ENCODE results near the gene CPPED1. TPM values are rescaled to one million over a fixed set of nuclear protein-coding genes. Genes with fewer than 3 reads are reported as not detected.

Gene CPPED1
- total RNA-seq (ENCODE audit: unreplicated experiment), result 41.3 TPM
- long read RNA-seq, full-length matches to known transcripts, result 45 of 45 reads
- long read RNA-seq, partial matches to known transcripts, result 0 of 45 reads
- long read RNA-seq, other reads (novel, unspliced or antisense), result 0 of 45 reads

GRCh38 chr16:12803203-12804093 is at the start of gene CPPED1:
Gene CPPED1 (minus strand): TSS chr16:12803887. CDS start chr16:12803776, 111 bp downstream.
- H3K27me3 Mint-ChIP-seq (ENCODE audit: unreplicated experiment), result peaks cover 4% of the 10 kb centered on the region
- H3K36me3 Mint-ChIP-seq (ENCODE audit: unreplicated experiment), result no peaks in the 10 kb centered on the region
- peak within 1 kb of the TSS; percentile 94 for H3K4me3 Mint-ChIP-seq (ENCODE audit: unreplicated experiment)
- DNase-seq, result peak; percentile 92
- H3K9me3 Mint-ChIP-seq (ENCODE audit: unreplicated experiment), result peaks cover 3% of the 10 kb centered on the region
- peak within 1 kb of the TSS; percentile 90 for H3K27ac Mint-ChIP-seq (ENCODE audit: unreplicated experiment)
- TF ChIP-seq CTCF (IDR thresholded peaks at IDR 0.05; ENCODE audit: partially characterized antibody, unreplicated experiment), result no peak
- peaks cover 23% of the 10 kb centered on the region for H3K4me1 Mint-ChIP-seq (ENCODE audit: low read depth, unreplicated experiment)

GRCh38 chr16:12850186-12850585 is 46.5 kb upstream of the CPPED1 start:
- H3K4me3 Mint-ChIP-seq (ENCODE audit: unreplicated experiment), result no peak overlapping the region
- no peak for TF ChIP-seq CTCF (IDR thresholded peaks at IDR 0.05; ENCODE audit: partially characterized antibody, unreplicated experiment)
- DNase-seq, result no peak
- no peaks in the 10 kb centered on the region for H3K9me3 Mint-ChIP-seq (ENCODE audit: unreplicated experiment)
- no peaks in the 10 kb centered on the region for H3K27me3 Mint-ChIP-seq (ENCODE audit: unreplicated experiment)
- H3K27ac Mint-ChIP-seq (ENCODE audit: unreplicated experiment), result no peak overlapping the region
- no peaks in the 10 kb centered on the region for H3K36me3 Mint-ChIP-seq (ENCODE audit: unreplicated experiment)
- H3K4me1 Mint-ChIP-seq (ENCODE audit: low read depth, unreplicated experiment), result no peaks in the 10 kb centered on the region

GRCh38 chr16:12846592-12846991 is 42.9 kb upstream of the CPPED1 start:
- H3K4me1 Mint-ChIP-seq (ENCODE audit: low read depth, unreplicated experiment), result no peaks in the 10 kb centered on the region
- H3K4me3 Mint-ChIP-seq (ENCODE audit: unreplicated experiment), result no peak overlapping the region
- H3K36me3 Mint-ChIP-seq (ENCODE audit: unreplicated experiment), result no peaks in the 10 kb centered on the region
- DNase-seq, result no peak
- no peak overlapping the region for H3K27ac Mint-ChIP-seq (ENCODE audit: unreplicated experiment)
- no peak for TF ChIP-seq CTCF (IDR thresholded peaks at IDR 0.05; ENCODE audit: partially characterized antibody, unreplicated experiment)
- H3K27me3 Mint-ChIP-seq (ENCODE audit: unreplicated experiment), result no peaks in the 10 kb centered on the region
- H3K9me3 Mint-ChIP-seq (ENCODE audit: unreplicated experiment), result no peaks in the 10 kb centered on the region

GRCh38 chr16:12845282-12845681 is 41.6 kb upstream of the CPPED1 start:
- no peak for TF ChIP-seq CTCF (IDR thresholded peaks at IDR 0.05; ENCODE audit: partially characterized antibody, unreplicated experiment)
- no peak overlapping the region for H3K4me3 Mint-ChIP-seq (ENCODE audit: unreplicated experiment)

GRCh38 chr16:12837756-12838155 is 34.1 kb upstream of the CPPED1 start:
- Mint-ChIP-seq H3K27ac (ENCODE audit: unreplicated experiment) (no peak overlapping the region), H3K36me3 (ENCODE audit: unreplicated experiment) (peaks cover 7% of the 10 kb centered on the region), H3K4me3 (ENCODE audit: unreplicated experiment) (no peak overlapping the region), H3K4me1 (ENCODE audit: low read depth, unreplicated experiment) (peaks cover 2% of the 10 kb centered on the region), H3K27me3 (ENCODE audit: unreplicated experiment) (no peaks in the 10 kb centered on the region), H3K9me3 (ENCODE audit: unreplicated experiment) (peaks cover 1% of the 10 kb centered on the region)
- no peak for DNase-seq
- TF ChIP-seq CTCF (IDR thresholded peaks at IDR 0.05; ENCODE audit: partially characterized antibody, unreplicated experiment), result no peak

More at GRCh38 chr16:12845282-12845681, 41.6 kb upstream of the CPPED1 start:
- H3K27me3 Mint-ChIP-seq (ENCODE audit: unreplicated experiment), result no peaks in the 10 kb centered on the region
- no peaks in the 10 kb centered on the region for H3K9me3 Mint-ChIP-seq (ENCODE audit: unreplicated experiment)
- no peak for DNase-seq
- H3K27ac Mint-ChIP-seq (ENCODE audit: unreplicated experiment), result no peak overlapping the region
- no peaks in the 10 kb centered on the region for H3K4me1 Mint-ChIP-seq (ENCODE audit: low read depth, unreplicated experiment)
- H3K36me3 Mint-ChIP-seq (ENCODE audit: unreplicated experiment), result no peaks in the 10 kb centered on the region

Data from glutamatergic neuron (in vitro differentiated cells).